HG03565 (cell line): ENCODE results near the gene VPS13D.

Experiments
- ATAC-seq: cut with Tn5 transposase; IDR thresholded peaks from one replicate; pipeline ENCODE4 v1.9.1; 2021; ENCODE audit warnings: mild to moderate bottlenecking, moderate library complexity; ENCODE audit not compliant: unreplicated experiment

Gene VPS13D

DNA sequence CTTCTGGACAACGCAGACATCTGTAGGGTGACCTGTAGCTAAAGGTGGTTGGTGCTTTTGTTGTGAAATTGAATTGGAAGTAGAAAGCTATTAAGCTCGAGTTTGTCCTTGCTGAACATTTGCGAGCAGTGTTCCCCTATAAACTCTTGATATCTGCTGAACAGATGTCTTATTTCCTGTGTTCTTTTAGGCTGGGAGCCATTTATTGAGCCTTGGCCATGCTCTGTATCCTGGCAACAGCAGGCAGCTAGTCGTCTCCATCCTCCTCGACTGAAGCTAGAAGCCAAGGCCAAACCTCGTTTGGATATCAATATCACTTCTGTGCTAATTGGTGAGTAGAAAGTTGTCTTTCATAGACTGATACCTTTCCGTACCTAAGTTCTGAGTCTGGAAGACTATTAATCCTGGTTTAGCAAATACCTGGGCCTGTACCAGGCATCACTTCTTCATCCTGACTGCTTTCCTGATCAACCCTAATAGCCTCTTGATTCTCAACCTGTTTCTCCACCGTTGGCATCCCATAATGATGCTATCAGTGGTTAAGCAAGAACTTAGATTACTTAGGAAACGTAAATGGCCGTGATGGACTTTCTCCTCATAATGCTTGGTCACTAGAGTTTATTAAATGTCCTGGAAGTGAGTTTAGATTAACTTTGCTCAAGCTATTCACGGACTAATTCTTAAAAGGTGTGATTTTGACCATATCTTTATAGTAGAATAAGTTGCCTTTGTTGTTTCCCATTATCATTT lies 103.4 kb downstream of the VPS13D start:
- ATAC-seq, result no peak

DNA sequence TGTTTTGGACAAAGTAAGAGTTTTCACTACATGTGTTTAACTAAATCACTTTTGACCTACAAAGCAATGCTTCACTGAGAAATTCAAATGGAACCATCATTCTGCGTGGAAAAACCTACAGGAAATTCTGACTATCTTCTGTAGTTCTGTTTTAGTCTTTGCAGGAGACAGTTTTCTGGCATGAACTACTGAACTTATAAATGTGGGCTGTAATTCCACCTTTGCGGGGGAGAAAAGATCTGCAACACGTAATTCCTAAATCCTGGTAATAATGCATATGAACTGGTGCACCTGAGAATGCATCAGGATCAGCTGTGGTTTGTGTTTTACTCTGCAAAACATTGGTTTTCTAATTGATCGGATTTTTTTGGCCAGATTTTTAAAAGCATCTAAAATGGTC lies 106.0 kb downstream of the VPS13D start:
- no peak for ATAC-seq

DNA sequence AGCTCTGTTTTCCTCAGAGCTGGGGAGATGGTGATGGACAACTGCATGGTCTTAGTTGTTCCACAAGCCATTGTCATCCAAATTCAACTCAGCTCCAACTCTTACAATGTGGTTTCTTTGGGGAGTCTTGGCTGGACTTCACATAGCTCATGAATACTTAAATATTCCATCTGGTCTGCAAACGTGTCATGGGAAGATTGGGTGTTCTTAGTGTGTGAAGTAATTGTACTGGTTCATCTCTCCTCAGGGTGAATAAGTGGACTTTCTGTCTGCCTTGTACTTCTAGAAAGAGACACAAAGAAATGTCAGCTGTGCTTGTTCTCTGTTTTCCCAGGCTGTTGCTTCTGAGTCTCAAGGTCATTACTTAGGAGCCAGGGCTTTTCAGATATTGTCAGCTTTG lies 106.6 kb downstream of the VPS13D start:
- ATAC-seq, result no peak

- ATAC-seq, result no peak
Measured at GRCh38 chr1:12338017-12338416, 108.2 kb downstream of the VPS13D start.

DNA sequence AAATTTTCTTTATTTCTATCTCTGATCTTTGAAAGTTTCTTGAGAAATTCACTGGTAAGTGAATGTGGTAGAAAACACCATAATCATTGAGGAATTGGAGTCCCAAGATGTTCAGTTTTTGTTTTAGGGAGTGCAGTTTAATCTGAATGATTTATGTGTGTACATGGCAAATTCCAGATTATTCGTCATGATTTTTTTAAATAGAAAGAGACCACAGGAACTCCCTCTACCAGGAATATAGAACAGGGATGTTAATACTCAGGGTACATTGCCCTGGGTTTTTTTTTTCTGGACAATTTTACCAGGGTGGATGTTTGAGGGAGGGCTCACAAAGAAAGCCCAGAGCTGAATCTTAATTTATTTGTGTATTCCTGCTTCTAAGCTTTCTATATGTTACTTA lies 109.0 kb downstream of the VPS13D start:
- no peak for ATAC-seq

- no peak for ATAC-seq
Measured at GRCh38 chr1:12339396-12339795, 109.6 kb downstream of the VPS13D start.

DNA sequence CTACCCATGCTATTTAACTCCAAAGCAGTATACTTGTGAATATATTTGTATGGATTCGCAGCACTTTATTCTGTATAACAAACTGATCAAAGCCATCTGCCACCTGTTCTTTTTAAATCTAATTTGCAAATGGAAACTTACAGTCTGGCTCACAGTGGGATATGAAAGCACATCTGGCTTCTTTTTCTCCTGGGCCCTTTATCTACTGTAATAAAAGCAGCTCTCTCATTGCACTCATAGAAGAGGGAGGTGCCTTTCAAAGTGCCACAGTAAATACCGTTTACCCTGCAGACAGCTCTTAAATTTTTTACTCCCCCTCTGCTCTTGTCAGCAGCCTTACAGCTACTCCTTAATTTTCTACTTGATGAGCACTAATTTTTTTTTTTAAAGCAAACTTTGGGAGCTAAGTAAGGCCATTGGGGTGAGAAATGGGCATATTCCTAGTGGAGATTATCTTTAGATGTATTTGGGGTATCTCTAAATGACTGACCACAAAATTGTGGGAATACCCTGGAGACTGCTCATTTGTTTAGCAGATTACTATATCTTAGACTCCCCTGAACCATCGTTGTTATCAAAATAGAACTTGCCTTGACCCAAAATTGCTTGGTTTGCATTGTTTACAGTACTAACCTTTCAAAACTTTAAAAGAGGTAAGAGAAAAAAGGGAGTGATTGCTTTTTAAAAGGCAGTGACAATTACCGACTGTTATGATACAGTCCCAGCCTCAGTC lies 110.1 kb downstream of the VPS13D start:
- ATAC-seq, result no peak

DNA sequence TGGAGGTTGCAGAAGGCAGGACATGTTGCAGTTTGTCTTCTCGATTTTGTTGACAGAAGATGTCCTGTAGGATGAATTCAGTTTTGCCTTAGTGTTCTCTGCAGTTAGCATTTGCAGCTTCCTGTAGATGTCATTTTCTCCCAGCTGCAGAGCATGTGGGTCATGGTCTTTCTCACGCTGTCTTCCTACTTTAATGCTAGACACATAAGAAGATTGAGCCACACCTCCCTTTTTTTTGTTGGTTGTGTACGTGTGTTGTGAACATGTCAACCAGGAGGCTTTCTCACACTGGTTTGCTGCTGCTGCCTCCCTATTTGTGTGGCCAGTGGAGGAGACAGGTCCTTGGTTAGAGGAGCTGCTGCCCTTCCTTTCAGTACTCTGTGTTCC lies 110.7 kb downstream of the VPS13D start:
- no peak for ATAC-seq

DNA sequence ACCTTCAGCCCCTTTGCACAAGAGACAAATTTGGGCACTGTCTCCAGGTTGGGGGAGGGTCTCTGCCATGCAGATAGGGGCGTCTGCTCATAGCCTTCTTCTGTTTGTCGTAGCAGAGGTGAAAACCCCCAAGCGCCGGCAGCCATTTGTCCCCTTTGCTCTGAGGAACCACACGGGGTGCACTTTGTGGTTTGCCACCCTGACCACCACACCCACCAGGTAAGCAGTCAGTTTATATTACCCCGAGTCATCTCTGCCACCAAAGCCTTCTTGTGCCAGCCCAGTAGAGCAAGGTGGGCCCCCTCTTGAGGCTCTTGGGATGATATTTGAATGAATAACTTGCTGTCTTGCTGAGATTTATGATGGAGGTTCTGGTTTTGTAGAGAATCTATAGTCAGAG lies 111.8 kb downstream of the VPS13D start:
- no peak for ATAC-seq

GRCh38 chr1:12342401-12343003 lies 112.7 kb downstream of the VPS13D start:
- ATAC-seq, result no peak

DNA sequence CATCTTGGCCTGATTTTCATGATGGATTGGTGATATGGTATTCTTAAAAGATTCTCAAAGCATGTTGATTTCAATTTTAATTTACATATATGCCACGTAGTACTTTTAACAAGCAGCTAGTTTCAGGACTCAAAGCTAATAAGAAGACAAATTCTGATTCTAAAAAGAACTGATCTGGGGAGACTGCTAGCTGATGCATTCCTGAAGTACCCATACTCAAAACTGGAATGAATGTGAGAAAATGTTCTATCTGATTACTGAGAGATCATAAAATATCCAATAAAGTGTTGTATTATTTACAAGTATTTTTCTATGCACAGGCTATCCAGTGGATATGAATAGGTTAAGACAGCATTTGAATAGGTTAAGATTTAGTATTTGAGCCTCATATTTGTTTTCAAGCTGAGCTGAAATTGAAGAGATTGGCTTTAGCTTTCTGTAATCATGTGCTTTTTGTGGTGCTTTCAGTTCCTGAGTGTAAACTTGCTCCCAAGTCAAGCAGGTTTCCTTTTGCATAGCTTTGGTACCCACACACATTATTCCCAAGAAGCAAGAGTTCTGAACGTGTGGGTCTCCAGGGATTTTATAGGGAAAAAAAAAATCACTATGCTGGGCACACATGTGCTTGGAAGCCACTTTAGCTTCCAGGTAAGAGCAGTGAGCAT lies 114.1 kb downstream of the VPS13D start:
- ATAC-seq, result no peak

DNA sequence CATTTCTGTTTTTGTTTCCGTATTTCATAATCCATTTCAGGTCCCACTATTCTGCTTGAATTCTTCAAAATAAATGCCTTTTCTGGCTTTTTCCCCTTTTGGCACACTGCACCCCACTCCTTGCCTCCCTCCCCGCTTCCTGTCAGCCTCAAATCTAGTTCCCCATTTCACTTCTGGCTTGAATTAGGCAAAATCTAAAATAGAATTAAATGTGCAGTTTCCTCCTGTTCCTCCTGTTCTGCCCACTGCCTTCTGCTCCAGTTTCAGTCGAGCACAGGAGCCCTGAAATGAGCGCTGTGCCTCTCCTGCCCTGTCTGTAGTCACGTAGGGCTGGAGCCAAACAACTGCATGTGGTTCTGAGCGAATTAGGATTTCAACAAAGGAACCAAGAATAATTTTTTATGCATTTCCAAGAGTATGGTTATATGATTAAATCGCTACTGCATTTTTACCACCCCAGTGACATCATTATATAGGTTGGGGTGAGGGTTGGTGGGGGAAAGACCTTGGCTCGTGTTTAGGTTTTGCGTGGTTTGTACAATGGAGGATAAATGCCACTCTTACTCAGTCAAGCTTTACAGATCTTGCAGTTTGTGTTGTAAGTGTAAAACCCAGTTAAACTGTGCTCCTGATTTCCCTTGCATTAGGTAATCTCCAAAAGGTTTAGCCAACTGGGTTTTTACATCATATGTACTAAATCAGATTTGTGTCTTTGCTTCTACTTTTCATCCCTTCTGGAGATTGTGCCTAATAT lies 114.9 kb downstream of the VPS13D start:
- ATAC-seq, result no peak

GRCh38 chr1:12345350-12346217 lies 115.8 kb downstream of the VPS13D start:
- ATAC-seq, result no peak

DNA sequence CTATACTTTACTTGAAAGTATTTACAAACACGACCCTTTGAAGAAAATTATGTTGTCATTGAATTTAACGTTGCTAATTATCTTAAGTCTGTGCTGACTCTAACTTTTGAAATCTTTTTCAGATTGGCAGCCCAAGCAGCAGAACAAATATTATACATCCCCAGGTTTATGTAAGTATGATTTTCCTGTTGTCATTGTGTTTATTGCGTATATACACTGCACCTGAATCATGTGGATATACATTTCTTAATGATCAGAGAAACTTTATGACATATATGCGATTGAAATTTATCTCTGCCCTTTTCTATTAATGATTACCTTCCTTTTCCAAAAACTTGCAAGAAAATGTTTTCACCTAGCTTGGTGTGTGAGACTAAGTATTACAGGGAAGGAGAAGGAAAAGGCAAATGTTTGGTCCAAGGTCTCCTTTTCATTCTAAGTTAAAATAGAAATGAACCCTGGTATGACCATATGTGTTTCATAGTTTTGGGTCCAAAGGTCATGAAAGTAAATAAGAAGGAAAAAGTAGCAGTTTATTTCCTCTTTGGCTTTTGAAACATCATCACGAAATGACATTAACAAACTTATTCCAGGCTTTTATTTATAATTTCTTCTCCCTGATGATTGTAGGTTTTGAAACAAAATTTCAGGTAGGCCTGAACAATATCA lies 116.8 kb downstream of the VPS13D start:
- ATAC-seq, result no peak

DNA sequence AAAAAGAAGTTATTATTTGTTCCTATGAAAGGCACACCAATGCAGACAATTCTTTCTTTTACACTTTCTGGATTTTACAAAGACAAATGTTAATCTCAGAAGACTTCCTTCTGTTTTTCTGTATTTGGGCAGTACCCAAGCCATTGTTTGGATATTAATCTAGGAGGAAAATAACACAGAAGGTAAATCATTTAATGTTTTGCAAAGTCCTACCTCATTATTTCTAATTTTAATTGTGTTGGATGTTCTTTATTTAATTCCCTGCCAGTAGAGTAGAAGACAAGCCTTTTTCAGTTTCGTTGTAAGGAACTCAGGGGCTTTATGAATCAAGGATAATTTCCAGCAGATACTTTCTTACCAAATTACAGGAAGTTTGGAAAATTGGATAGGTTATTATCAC lies 118.3 kb downstream of the VPS13D start:
- no peak for ATAC-seq

DNA sequence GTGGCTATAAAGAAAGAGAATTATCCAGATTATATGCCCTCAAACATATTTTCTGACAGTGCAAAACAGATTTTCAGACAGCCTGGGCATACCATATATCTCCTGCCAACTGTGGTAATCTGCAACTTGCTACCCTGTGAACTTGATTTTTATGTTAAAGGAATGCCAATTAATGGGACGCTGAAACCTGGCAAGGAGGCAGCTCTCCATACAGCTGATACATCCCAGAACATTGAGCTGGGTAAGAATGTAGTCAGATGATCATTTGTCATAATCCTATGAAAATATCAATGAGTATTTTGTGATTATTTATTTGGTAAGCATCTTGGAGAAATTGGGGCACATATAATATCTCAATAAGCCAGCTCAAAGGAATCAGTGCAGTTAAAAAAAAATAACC lies 124.2 kb downstream of the VPS13D start:
- ATAC-seq, result no peak

DNA sequence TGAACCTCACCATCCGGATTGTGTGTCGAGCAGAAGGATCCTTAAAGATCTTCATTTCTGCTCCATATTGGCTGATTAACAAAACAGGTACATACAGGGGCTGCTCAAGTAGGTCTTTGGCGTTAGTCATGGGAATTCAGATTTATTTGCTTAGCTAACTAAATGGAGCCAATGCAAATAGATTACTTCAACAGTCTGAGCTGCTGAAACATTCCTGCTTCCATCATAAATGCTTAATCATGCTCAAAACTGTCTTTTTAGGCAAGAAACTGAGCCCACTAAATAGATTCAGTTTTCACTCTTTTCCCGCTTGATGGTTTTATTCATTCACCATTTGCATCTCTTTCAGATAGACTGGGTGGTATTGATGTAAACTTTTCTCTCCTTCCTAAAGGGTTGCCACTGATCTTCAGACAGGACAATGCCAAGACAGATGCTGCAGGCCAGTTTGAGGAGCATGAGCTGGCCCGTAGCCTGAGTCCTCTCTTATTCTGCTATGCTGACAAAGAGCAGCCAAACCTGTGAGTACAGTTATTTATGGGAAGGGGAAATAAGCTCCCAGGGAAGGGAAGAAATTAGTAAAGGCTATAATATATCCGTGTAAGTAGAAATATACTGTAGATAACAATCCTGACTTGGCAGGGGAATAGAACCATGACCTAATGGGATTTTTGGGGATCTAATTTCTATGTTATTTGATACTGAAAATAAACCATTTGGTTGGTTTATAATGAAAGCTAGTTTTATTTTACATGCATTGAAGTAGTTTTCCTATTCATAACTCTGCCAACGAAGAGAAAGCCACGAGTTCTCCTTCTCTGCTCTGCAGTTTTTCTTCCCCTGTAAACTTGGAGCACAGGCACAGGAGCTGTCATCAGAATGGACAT lies 126.4 kb downstream of the VPS13D start:
- no peak for ATAC-seq

DNA sequence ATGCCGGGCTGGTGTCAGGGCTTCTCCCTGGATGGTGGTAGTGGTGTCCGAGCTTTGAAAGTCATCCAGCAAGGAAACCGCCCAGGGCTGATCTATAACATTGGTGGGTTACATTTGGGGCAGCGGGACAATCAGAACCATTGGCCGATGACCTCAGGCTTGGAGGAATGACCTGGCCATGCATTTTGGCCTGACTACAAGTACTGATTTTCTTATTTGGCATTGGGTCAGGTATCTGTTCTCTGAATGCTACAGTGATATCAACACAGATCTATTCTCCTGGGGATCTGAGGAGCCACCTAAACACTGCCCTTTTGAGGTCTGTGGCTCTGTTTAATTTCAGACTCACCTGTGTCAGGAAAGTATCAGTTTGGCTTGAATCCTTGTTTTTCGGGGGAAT lies 128.7 kb downstream of the VPS13D start:
- ATAC-seq, result no peak
